Testis (tissue), 3 donors: ENCODE results near the gene ADGRA1. TPM values are rescaled to one million over a fixed set of nuclear protein-coding genes. Genes with fewer than 3 reads are reported as not detected.
"Not testable (repeated sequence)": the region's sequence is repeated elsewhere in the genome, so short reads cannot be mapped to it uniquely, and the experiment has no call there.

Experiments
- DNase-seq: peaks from one replicate; pipeline ENCODE4 v3.0.0-alpha.2; 2019
- H3K27ac ChIP-seq, 2 donors: fragments of 200-600 bp; sonication (generic); one replicate each; pipeline ENCODE4 v1.5.1; 2019
- H3K27me3 ChIP-seq: fragments of 200-600 bp; sonication (generic); one replicate; pipeline ENCODE4 v1.5.1; 2019
- H3K36me3 ChIP-seq: fragments of 200-600 bp; sonication (generic); one replicate; pipeline ENCODE4 v1.5.1; 2017; ENCODE audit warnings: low read depth; ENCODE audit errors: missing control alignments
- H3K4me1 ChIP-seq: fragments of 200-600 bp; sonication (generic); one replicate; pipeline ENCODE4 v1.5.1; 2019
- H3K4me3 ChIP-seq, 2 donors: fragments of 200-600 bp; sonication (generic); one replicate each; pipeline ENCODE4 v1.5.1; 2017 to 2019
- H3K9me3 ChIP-seq: fragments of 200-600 bp; sonication (generic); one replicate; pipeline ENCODE4 v1.5.1; 2017
- CTCF ChIP-seq, 3 experiments: fragments of 450-650 bp in 2 of 3; fragments of 200-600 bp in 1 of 3; sonication (generic) in 1 of 3; IDR thresholded peaks; one replicate each; pipeline ENCODE4 v1.5.1; 2016 to 2019; ENCODE audit warnings: antibody characterized with exemption in 3 of 3, mild to moderate bottlenecking in 2 of 3, moderate library complexity in 1 of 3
- POLR2A ChIP-seq: fragments of 450-650 bp; IDR thresholded peaks from one replicate; pipeline ENCODE4 v1.6.1; 2017; ENCODE audit warnings: antibody characterized with exemption, mild to moderate bottlenecking, moderate library complexity
- WGBS, 2 donors: methylation state at CpG; one replicate each; pipeline ENCODE4 v1.1.5; 2018; 5-methylcytosine and 5-hydroxymethylcytosine counted together
- intact Hi-C: fragments of 100-400 bp; cut with DNase I; formaldehyde crosslinking; loops from one replicate; pipeline ENCODE4 v1.15.1; 2023; ENCODE audit warnings: low total_unique reads
- polyA plus RNA-seq: library from polyadenylated mRNA; stranded (reverse); fragments of 350-450 nt; fragmentation: Illumina TruSeq; extraction: RNeasy Lipid Tissue Mini Kit (QIAGEN cat#74804); gene quantifications from one replicate; pipeline ENCODE4 v1.2.3, GENCODE V29; 2014; ENCODE audit warnings: low read depth, low replicate concordance; ENCODE audit not compliant: insufficient read depth
- total RNA-seq, 2 donors: library from RNA; depleted of rRNA; stranded (reverse); fragments of >200 nt; gene quantifications; one replicate each; pipeline ENCODE4 v1.2.3, GENCODE V29; 2016

The ADGRA1 gene
- total and polyA plus RNA-seq, 3 donors from 2014 or later = 0.95 to 1.4 (median 1.1) TPM

GRCh38 chr10:133169173-133169947 is 81.6 kb downstream of the ADGRA1 start:
- no peak for DNase-seq
- no peaks in the 10 kb centered on the region for H3K9me3 ChIP-seq
- H3K4me3 ChIP-seq = no peak overlapping the region
- H3K36me3 ChIP-seq = no peaks in the 10 kb centered on the region
- no peaks in the 10 kb centered on the region for H3K27me3 ChIP-seq
- peaks cover 3% of the 10 kb centered on the region for H3K4me1 ChIP-seq
- intact Hi-C loops = no loop called here
- WGBS, 2 donors = 95 to 96% methylated on average over 19 to 30 of the region's 30 CpGs
- no peak overlapping the region for H3K27ac ChIP-seq
- TF ChIP-seq POLR2A (no peak), CTCF (IDR thresholded peaks at IDR 0.05) (no peak)

GRCh38 chr10:133170092-133170491 is 82.4 kb downstream of the ADGRA1 start:
- WGBS, 2 donors = 94 to 95% methylated on average over 17 of the region's 17 CpGs
- H3K4me1 ChIP-seq = peaks cover 3% of the 10 kb centered on the region
- TF ChIP-seq POLR2A (no peak), CTCF (IDR thresholded peaks at IDR 0.05) (no peak)
- H3K27ac ChIP-seq = no peak overlapping the region
- DNase-seq = no peak
- no peak overlapping the region for H3K4me3 ChIP-seq
- no peaks in the 10 kb centered on the region for H3K9me3 ChIP-seq
- H3K36me3 ChIP-seq = no peaks in the 10 kb centered on the region
- no peaks in the 10 kb centered on the region for H3K27me3 ChIP-seq
- intact Hi-C loops = no loop called here

GRCh38 chr10:133173860-133174640 is 86.3 kb downstream of the ADGRA1 start:
- Histone ChIP-seq H3K4me3 (no peak overlapping the region), H3K27ac (no peak overlapping the region), H3K27me3 (no peaks in the 10 kb centered on the region), H3K4me1 (no peaks in the 10 kb centered on the region), H3K9me3 (no peaks in the 10 kb centered on the region), H3K36me3 (no peaks in the 10 kb centered on the region)
- DNase-seq = no peak
- 87% methylated on average over 15 of the region's 15 CpGs for WGBS, 2 donors
- no peak for TF ChIP-seq POLR2A
- no peak for TF ChIP-seq CTCF (IDR thresholded peaks at IDR 0.05)
- intact Hi-C loops = no loop called here

- 59 to 78% methylated on average over 3 of the region's 3 CpGs for WGBS, 2 donors
Observed at GRCh38 chr10:133174689-133175263, 87.1 kb downstream of the ADGRA1 start.

GRCh38 chr10:133175624-133176023 is 87.9 kb downstream of the ADGRA1 start:
- 91 to 95% methylated on average over 4 of the region's 4 CpGs for WGBS, 2 donors
- H3K9me3 ChIP-seq, H3K36me3 ChIP-seq, intact Hi-C loops, H3K4me3 ChIP-seq, DNase-seq, H3K4me1 ChIP-seq, H3K27me3 ChIP-seq, H3K27ac ChIP-seq: not testable (repeated sequence)

More at GRCh38 chr10:133174689-133175263, 87.1 kb downstream of the ADGRA1 start:
- H3K27me3 ChIP-seq = no peaks in the 10 kb centered on the region
- intact Hi-C loops = no loop called here
- no peak for DNase-seq
- H3K4me1 ChIP-seq = no peaks in the 10 kb centered on the region
- H3K36me3 ChIP-seq = no peaks in the 10 kb centered on the region
- H3K4me3 ChIP-seq = no peak overlapping the region
- no peak overlapping the region for H3K27ac ChIP-seq
- H3K9me3 ChIP-seq = no peaks in the 10 kb centered on the region
- no peak for TF ChIP-seq POLR2A
- no peak for TF ChIP-seq CTCF (IDR thresholded peaks at IDR 0.05)
